NOMO-1 treated with dmso at 0.1 percent for 144 hours (cell line): ENCODE data around the gene FAM124B.
A peak's percentile ranks its signal among the peaks of the same experiment; 100 is the strongest.

Experiments
- DNase-seq: peaks from one replicate; lab custom pipeline; 2025; ENCODE audit not compliant: unreplicated experiment; lab: John Stamatoyannopoulos, UW

The FAM124B gene, protein sequence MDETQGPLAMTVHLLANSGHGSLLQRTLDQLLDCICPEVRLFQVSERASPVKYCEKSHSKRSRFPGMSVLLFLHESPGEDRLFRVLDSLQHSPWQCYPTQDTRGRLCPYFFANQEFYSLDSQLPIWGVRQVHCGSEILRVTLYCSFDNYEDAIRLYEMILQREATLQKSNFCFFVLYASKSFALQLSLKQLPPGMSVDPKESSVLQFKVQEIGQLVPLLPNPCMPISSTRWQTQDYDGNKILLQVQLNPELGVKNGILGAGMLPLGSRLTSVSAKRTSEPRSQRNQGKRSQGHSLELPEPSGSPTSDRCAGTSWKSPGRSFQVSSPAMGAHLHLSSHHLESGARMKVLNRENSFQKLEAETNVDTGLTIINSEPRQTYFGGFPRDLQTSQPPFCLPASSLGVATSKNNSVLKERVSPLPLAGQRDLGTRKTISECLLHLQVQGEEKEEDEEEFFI

DNA sequence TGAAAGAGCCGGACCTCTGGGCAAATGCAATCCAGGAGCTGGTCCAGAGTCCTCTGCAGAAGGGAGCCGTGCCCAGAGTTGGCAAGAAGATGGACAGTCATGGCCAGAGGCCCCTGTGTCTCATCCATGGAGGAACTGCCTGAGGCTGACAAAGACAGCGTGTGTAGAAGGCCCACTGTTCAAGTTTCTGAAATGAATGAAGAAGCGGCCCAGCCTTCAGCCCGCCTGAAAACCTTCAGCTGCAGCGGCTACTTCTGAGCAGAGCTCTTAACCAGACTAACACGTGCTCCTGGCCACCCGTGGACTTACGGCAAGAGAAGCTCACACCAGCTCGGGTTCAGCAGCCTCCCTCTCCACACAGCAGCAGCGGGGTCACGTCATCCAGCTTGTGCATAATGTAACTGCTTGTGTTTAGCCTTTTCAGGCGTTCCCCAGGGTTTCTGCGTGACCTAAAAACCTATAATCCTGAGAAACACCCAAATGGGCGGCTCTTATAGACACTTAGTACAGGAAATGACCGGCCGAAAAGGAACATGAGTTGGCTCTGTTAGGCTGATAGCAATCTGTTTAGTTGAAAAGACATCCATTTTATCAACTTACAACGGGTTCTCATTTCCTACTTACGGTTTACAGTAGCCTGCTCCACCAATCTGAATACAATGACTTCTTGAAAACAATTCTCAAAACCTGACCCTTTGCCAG, at the start of gene FAM124B:
Gene FAM124B, minus strand, starts transcription at position 467 of the 702 bp plus-strand sequence. Its CDS starts 339 bp downstream, at position 128.
- no peak for DNase-seq

DNA sequence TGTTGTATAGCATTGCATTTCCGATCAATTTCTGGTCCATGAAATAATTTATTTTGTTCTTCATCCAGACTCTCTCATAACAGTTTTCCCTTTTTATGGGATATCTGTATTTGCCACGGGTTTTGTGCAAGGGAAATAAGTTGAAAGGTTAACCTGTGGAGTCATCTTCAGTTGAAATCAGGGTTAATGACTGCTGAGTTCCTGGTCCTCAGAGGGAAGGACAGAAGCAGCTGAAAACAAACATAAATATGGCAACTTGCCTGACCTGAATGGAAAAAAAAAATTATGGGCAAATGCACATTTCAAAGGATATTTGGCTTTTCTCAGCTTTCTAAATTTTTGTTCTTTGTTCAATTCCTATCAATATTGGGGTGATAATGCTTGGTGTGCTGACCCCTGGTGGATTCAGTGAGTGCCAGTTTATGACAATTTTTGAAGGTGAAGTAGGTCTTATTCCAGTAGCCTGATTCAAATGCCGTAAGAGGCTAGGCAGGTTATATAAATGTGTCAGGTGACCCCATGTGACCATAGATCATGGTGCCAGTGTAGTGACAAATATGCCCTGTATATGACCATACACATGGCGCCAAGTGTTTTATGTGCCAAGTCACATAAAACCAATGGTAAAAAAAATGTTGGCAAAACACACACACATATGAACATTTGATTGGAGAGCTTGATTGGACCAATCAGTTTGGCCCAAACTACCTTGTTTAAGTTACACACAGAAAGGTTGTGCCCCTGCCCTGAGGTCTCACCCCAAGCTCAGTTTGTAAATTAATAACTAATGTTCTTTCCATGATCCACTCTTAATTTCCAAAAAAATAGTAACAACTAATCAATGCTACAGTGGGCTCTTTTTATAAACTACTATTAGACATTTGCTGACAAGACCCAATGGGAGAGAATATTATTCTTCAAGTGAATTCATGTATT, 47.6 kb upstream of the FAM124B start:
- DNase-seq = no peak

- no peak for DNase-seq
Observed at GRCh38 chr2:224448236-224448635, 46.3 kb upstream of the FAM124B start.

- DNase-seq = no peak
Observed at GRCh38 chr2:224444783-224445182, 42.9 kb upstream of the FAM124B start.

- no peak for DNase-seq
Observed at GRCh38 chr2:224444021-224444420, 42.1 kb upstream of the FAM124B start.

DNA sequence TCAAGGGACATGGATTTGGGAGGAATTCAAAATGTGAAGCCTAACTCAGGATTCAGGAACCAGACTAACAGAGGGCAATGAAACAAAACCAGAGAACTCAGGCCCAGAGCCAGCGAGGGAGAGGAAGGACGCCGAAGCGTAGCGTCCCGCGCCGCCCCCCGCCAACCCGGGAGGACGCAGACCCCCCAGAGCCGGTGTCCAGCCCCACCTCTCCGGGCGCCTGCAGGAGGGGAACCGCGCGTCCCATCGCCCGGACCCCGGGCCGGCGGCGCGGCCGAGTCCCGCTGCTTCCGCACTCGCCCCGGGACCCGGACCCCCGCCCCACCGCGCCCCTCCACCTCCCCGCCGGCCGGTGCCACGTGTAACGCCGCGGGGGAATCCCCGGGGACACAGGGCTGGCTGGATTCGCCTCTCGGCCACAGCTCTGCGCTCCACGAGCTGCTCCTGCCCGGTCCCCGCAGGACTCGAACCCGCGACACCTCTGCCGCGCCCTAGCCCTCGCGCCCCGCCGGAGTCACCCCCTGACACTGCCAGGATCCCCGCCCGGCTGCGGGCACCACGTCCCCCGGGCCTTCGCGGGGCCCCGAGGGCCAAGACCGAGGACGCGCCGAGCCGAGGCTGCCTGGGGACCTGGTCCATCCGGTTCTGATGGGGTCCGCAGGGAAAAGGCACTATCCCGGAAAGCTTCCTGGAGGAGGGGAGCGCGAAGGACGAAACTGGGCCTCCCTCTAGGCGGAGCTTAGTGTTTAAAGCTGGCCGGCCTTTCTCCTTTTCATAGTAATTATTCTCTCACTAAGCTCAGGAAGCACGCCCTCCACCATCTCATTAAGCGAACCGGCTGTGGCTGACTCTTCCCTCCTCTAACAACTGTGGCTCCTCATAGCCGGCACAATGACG, 40.4 kb upstream of the FAM124B start:
- peak; percentile 43 for DNase-seq

DNA sequence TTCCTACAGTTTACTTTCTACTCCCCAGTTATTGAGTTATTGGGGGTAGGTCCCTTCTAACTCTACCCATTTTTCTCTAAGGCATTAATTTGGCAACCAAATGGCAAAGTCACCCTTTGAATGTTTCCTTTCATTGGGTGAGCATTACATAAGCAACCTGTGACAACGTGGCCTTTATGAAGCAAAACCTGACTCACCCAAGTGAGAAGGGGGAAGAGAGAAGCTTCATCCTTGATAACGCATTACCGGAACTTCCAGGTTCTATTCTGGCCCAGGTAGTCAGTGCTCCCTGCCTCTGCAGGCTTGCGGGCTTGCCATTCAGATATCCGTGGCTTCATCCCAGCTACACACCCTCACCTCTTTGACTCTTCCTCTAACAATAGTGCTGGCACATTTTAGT, 39.1 kb upstream of the FAM124B start:
- DNase-seq = no peak

GRCh38 chr2:224438726-224439125, 36.8 kb upstream of the FAM124B start:
- no peak for DNase-seq

GRCh38 chr2:224436634-224437033, 34.7 kb upstream of the FAM124B start:
- no peak for DNase-seq

- no peak for DNase-seq
Observed at GRCh38 chr2:224434618-224435017, 32.7 kb upstream of the FAM124B start.

GRCh38 chr2:224433442-224433841, 31.5 kb upstream of the FAM124B start:
- DNase-seq = no peak

- no peak for DNase-seq
Observed at GRCh38 chr2:224432003-224432579, 30.2 kb upstream of the FAM124B start.

- no peak for DNase-seq
Observed at GRCh38 chr2:224429441-224429810, 27.5 kb upstream of the FAM124B start.

GRCh38 chr2:224428787-224429440, 27.0 kb upstream of the FAM124B start:
- no peak for DNase-seq

DNA sequence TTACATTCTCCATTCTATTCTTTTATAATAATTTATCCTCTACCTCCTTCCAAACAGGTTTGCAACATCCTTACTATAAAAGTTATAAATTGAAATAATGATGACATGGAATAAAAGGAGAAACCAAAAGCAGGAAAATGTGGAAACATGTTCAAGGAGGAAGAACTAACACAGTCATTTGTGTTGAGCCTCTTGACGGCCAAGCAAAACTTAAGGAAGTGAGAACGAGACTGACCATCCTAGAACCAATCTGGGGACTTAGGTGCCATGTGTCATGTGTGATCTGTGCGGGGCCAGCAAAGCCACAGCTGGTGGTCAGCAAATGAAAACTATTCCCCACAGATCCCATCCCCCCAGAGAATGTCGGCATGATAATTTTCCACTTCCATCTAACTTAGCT, 25.6 kb upstream of the FAM124B start:
- DNase-seq = no peak

DNA sequence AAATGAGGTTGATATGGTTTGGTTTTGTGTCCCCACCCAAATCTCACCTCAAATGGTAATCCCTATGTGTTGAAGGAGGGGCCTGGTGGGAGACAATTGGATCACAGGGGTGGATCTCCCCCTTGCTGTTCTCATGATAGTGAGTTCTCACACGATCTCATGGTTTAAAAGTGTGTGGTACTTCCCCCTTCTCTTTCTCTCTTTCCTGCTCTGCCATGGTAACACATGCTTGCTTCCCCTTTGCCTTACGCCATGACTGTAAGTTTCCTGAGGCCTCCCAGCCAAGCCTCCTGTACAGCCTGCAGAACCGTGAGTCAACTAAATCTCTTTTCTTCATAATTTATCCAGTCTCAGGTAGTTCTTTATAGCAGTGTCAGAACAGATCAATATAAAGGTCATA, 24.7 kb upstream of the FAM124B start:
- no peak for DNase-seq

- no peak for DNase-seq
Observed at GRCh38 chr2:224421065-224421464, 19.2 kb upstream of the FAM124B start.

DNA sequence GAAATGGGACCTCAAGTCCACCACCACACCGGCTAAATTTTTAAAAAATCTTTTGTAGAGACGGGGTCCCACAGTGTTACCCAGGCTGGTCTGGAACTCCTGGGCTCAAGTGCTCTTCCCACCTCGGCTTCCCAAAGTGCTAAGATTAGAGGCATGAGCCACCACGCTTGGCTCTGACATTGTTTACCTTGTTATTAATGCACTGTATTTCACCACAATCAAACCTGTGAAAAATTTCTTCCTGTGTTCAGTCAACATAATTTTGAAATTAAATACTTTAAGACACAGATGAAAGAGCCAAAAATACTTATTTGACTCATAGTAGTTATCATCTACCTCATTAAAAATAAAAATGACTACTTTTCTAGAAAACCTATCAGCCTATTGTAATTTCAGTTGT, 16.0 kb upstream of the FAM124B start:
- no peak for DNase-seq

- no peak for DNase-seq
Observed at GRCh38 chr2:224417361-224417729, 15.4 kb upstream of the FAM124B start.
